PC-3 (cell line): ENCODE data around the gene DHX57. TPM values are rescaled to one million over a fixed set of nuclear protein-coding genes. Genes with fewer than 3 reads are reported as not detected.

Experiments used
- ATAC-seq: fragments of 200-7000 bp; cut with Tn5 transposase; 2 replicates; pipeline ENCODE4 v1.9.1; 2020; ENCODE audit warnings: mild to moderate bottlenecking, moderate library complexity
- BruUV-seq: library from RNA; stranded (reverse); fragments of 400-500 nt; replicated peaks from 2 replicates; lab custom pipeline; 2021; lab: Mats Ljungman, UMichigan
- CTCF ChIA-PET: fragments of 300-600 bp; sonication (Branson Sonifier 250); formaldehyde crosslinking; loops from one replicate; lab custom pipeline; 2022; ENCODE audit warnings: antibody characterized with exemption; lab: Charles Lee
- POLR2A ChIA-PET: fragments of 300-600 bp; sonication (Branson Sonifier 250); formaldehyde crosslinking; loops from one replicate; lab custom pipeline; 2022; ENCODE audit warnings: antibody characterized with exemption; ENCODE audit not compliant: unreplicated experiment; lab: Charles Lee
- DNase-seq: peaks from one replicate; pipeline ENCODE4 v3.0.0-alpha.2; 2015
- H2AFZ ChIP-seq: fragments of 300-600 bp; sonication (generic); 2 replicates; pipeline ENCODE4 v1.6.0; 2016; ENCODE audit warnings: antibody characterized with exemption, low read length
- H3F3A ChIP-seq: fragments of 300-600 bp; sonication (generic); one replicate; pipeline ENCODE4 v1.6.0; 2017; ENCODE audit warnings: antibody characterized with exemption, low read length, control low read depth, mild to moderate bottlenecking; ENCODE audit not compliant: unreplicated experiment
- H3K27ac ChIP-seq: fragments of 300-600 bp; sonication (generic); 2 replicates; pipeline ENCODE4 v1.5.1; 2016; ENCODE audit warnings: mild to moderate bottlenecking, low read length
- H3K27me3 ChIP-seq: fragments of 300-600 bp; sonication (generic); 2 replicates; pipeline ENCODE4 v1.6.1; 2016; ENCODE audit warnings: low read length, mixed read lengths
- H3K36me3 ChIP-seq: fragments of 300-600 bp; sonication (generic); 2 replicates; pipeline ENCODE4 v1.6.1; 2016; ENCODE audit warnings: low read depth, mixed run types, low read length, mixed read lengths
- H3K4me1 ChIP-seq: fragments of 300-600 bp; sonication (generic); 2 replicates; pipeline ENCODE4 v1.5.1; 2016; ENCODE audit warnings: low read length; ENCODE audit not compliant: insufficient read depth
- H3K4me2 ChIP-seq: fragments of 300-600 bp; sonication (generic); 2 replicates; pipeline ENCODE4 v1.6.0; 2016; ENCODE audit warnings: low read length
- H3K4me3 ChIP-seq: fragments of 300-600 bp; sonication (generic); 2 replicates; pipeline ENCODE4 v1.5.1; 2016; ENCODE audit warnings: mild to moderate bottlenecking, low read length, mixed read lengths
- H3K79me2 ChIP-seq: fragments of 300-600 bp; sonication (generic); 2 replicates; pipeline ENCODE4 v1.6.1; 2017; ENCODE audit warnings: low read length, mixed read lengths
- H3K9ac ChIP-seq: fragments of 300-600 bp; sonication (generic); 2 replicates; pipeline ENCODE4 v1.6.0; 2016; ENCODE audit warnings: mild to moderate bottlenecking, low read length
- H3K9me2 ChIP-seq: fragments of 300-600 bp; sonication (generic); replicated peaks from 2 replicates; pipeline ENCODE4 v1.6.1; 2016; ENCODE audit warnings: mixed run types, low read length, mixed read lengths
- H3K9me3 ChIP-seq: fragments of 300-600 bp; sonication (generic); 2 replicates; pipeline ENCODE4 v1.6.1; 2016; ENCODE audit warnings: low read length, mixed read lengths
- H4K20me1 ChIP-seq: fragments of 300-600 bp; sonication (generic); 2 replicates; pipeline ENCODE4 v1.6.1; 2016; ENCODE audit warnings: low read length, mixed read lengths
- EZH2 ChIP-seq: fragments of 300-600 bp; sonication (generic); IDR thresholded peaks from one replicate; pipeline ENCODE4 v1.6.1; 2017; ENCODE audit warnings: antibody characterized with exemption, mild to moderate bottlenecking, low read length; ENCODE audit not compliant: unreplicated experiment
- EZH2phosphoT487 ChIP-seq: fragments of 300-600 bp; sonication (generic); IDR thresholded peaks from 2 replicates; pipeline ENCODE4 v1.6.1; 2018; ENCODE audit warnings: mild to moderate bottlenecking, antibody characterized with exemption, low read length, borderline replicate concordance
- intact Hi-C: fragments of 100-400 bp; cut with micrococcal nuclease; formaldehyde crosslinking; loops from 2 replicates; pipeline ENCODE4 v1.9.0; 2023
- total RNA-seq: library from RNA; depleted of rRNA; stranded (reverse); fragments of >200 nt; gene quantifications from 2 replicates; pipeline ENCODE4 v1.2.3, GENCODE V29; 2014
- TF ChIP-seq, protein P1 (sequence below): fragments of 300-600 bp; sonication (generic); conservative IDR thresholded peaks from 2 replicates; pipeline ENCODE4 v1.5.1; 2017; ENCODE audit warnings: antibody characterized with exemption, low read depth, mild to moderate bottlenecking, low read length

DHX57 gene
- total RNA-seq, 1 experiment from 2014 or later: 17.5 TPM

DNA sequence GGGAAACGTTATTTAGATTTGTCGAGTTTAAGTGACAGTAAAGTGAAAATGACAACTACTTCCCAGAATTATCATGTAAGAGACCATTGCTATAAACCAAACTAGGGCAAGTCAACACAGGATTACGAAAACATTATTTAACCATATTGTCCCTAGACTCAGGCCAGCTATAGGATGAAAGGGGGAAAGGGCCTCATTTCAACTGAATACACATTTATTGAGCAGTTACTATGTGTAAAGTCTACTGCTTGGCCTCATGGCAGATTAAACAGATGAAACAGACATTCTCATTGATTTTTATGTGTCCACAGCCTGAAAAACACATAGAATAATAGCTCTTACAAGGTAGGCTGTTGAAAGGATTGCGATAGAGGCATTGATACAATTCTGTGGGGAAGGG, 46.7 kb upstream of the DHX57 start:
- Histone ChIP-seq H4K20me1 (no peaks in the 10 kb centered on the region), H3K9me3 (no peaks in the 10 kb centered on the region), H3K9ac (no peak overlapping the region), H2AFZ (no peak overlapping the region), H3K79me2 (no peaks in the 10 kb centered on the region), H3K9me2 (no peaks in the 10 kb centered on the region), H3K36me3 (no peaks in the 10 kb centered on the region), H3K27me3 (no peaks in the 10 kb centered on the region), H3K4me1 (no peaks in the 10 kb centered on the region), H3K27ac (no peak overlapping the region), H3K4me2 (no peak overlapping the region), H3F3A (no peaks in the 10 kb centered on the region), H3K4me3 (no peak overlapping the region)
- TF ChIP-seq EZH2phosphoT487 (no peak), EZH2 (no peak)
- TF ChIP-seq, protein P1, sequence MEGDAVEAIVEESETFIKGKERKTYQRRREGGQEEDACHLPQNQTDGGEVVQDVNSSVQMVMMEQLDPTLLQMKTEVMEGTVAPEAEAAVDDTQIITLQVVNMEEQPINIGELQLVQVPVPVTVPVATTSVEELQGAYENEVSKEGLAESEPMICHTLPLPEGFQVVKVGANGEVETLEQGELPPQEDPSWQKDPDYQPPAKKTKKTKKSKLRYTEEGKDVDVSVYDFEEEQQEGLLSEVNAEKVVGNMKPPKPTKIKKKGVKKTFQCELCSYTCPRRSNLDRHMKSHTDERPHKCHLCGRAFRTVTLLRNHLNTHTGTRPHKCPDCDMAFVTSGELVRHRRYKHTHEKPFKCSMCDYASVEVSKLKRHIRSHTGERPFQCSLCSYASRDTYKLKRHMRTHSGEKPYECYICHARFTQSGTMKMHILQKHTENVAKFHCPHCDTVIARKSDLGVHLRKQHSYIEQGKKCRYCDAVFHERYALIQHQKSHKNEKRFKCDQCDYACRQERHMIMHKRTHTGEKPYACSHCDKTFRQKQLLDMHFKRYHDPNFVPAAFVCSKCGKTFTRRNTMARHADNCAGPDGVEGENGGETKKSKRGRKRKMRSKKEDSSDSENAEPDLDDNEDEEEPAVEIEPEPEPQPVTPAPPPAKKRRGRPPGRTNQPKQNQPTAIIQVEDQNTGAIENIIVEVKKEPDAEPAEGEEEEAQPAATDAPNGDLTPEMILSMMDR: no peak
- ATAC-seq (no peak), DNase-seq (no peak)
- ChIA-PET POLR2A (no interaction called here), CTCF (no interaction called here)
- BruUV-seq: no TSS peak
- intact Hi-C loops: no loop called here

DNA sequence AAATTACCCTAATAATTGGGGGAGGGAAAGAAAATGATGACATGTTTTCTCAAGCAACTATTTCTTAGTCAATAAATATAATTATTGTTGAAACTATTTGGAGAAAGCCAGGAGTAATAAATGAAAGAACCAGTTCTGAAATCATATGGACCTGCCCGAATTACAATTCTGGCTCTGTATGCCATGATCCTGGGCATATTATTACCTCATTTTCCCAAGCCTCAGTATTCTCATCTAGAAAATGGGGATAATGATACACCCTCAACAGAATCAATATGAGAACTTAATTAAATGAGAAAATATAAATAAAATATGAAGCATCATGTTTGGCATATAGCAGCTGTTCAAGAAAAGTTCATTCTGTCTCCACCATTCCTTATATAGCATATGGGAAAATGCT, 36.9 kb upstream of the DHX57 start:
- Histone ChIP-seq H3K4me2 (no peak overlapping the region), H3F3A (no peaks in the 10 kb centered on the region), H3K4me3 (no peak overlapping the region), H3K27ac (no peak overlapping the region), H3K9me3 (no peaks in the 10 kb centered on the region), H3K27me3 (no peaks in the 10 kb centered on the region), H2AFZ (no peak overlapping the region), H4K20me1 (no peaks in the 10 kb centered on the region), H3K36me3 (no peaks in the 10 kb centered on the region), H3K79me2 (no peaks in the 10 kb centered on the region), H3K9ac (no peak overlapping the region), H3K4me1 (peaks cover under 1% of the 10 kb centered on the region; the same call in 1 of the 2 replicates), H3K9me2 (no peaks in the 10 kb centered on the region)
- CTCF ChIA-PET: no interaction called here
- intact Hi-C loops: no loop called here
- BruUV-seq: no TSS peak
- TF ChIP-seq EZH2phosphoT487 (no peak), EZH2 (no peak)
- TF ChIP-seq, protein P1: no peak
- no peak for DNase-seq
- no peak for ATAC-seq
- POLR2A ChIA-PET: no interaction called here

DNA sequence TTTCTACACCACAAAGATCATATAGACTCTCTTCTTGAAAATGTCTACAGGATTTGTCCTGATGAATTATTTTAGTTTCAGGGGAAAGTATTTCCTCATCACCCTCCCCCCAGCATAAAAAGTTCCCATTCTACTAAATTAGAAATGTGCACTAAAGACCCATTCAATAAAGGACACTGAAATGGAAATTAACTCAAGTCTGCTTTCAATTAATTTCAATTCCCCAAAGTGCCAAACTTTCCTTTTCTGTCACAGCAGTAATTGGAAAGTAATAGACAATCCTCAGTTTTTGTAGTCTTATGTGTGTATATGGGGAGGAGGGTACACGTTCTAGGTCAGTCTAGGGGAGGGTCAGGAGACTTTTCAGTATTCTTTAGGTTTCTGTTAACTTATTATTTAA, 35.5 kb upstream of the DHX57 start:
- TF ChIP-seq, protein P1: no peak
- TF ChIP-seq EZH2 (no peak), EZH2phosphoT487 (no peak)
- no peak overlapping the region for H3K27ac ChIP-seq
- BruUV-seq: no TSS peak
- no peak overlapping the region for H3K4me3 ChIP-seq
- no peaks in the 10 kb centered on the region for H3K36me3 ChIP-seq
- ChIA-PET POLR2A (no interaction called here), CTCF (no interaction called here)
- H3K4me2 ChIP-seq: no peak overlapping the region
- H4K20me1 ChIP-seq: no peaks in the 10 kb centered on the region
- no peaks in the 10 kb centered on the region for H3K27me3 ChIP-seq
- intact Hi-C loops: no loop called here
- no peak overlapping the region for H3K9ac ChIP-seq
- peaks cover 6% of the 10 kb centered on the region; the same call in 1 of the 2 replicates for H3K4me1 ChIP-seq
- no peak overlapping the region for H2AFZ ChIP-seq
- H3K9me2 ChIP-seq: no peaks in the 10 kb centered on the region
- H3K9me3 ChIP-seq: no peaks in the 10 kb centered on the region
- H3K79me2 ChIP-seq: no peaks in the 10 kb centered on the region
- DNase-seq (no peak), ATAC-seq (no peak)
- H3F3A ChIP-seq: no peaks in the 10 kb centered on the region
